HPDE6-E6E7 (cell line): ENCODE data around the gene DYNLT1.

Source experiments
- DNase-seq: peaks from one replicate; pipeline ENCODE4 v3.0.0; 2011; ENCODE audit warnings: missing footprints; ENCODE audit errors: extremely low spot score

Gene DYNLT1

DNA sequence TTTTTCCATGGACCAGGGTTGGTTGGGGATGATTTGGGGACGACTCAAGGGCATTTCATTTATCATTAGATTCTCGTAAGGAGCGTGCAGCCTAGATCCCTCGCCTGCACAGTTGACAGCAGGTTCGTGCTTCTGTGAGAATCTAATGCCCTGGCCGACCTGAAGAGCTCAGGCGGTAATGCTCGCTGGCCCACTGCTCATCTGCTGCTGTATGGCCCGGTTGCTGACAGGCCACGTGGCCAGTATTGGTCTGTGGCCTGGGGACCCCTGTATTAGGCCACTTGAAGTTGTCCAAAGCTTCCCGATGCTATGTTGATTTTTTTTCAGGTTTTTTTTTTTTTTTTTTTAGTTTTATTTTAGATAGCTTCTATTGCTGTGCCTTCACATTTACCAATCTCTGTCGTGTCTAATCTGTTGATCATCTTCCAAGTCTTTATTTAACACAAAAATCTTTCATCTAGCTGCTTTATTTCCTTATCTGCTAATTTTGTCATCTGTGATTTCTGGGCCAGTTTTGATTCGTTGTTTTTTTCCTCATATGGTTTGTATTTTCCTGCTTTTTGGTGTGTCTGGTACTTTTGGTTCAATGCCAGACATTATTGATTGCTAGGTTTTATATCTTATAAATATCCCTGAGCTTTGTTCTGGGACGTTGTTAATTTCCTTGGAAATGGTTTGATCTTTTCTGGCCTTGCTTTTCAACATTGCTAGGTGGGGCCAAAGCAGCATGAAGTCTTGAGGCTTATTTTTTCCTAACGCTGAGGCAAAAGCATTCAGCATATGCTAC is 41.1 kb downstream of the DYNLT1 start:
- no peak for DNase-seq

DNA sequence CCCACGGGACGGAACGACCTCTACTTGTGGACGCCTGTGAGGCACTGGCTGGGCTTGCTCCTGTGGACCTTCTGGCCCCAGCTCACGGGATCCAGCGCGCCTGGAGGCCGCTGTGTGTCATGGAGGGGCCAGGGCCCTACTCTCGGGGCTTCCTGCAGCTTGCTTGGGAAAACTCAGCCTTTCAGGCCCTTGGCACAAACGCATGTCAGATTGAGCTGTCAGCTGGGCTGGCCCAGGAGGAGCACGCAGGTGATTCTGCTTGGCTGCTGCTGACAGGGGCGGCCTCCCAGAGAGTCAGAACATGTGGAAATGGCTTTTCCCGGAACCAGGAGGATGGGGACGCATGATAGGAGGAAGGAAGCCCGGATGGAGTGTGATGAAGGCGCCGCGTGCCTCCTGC is 44.9 kb downstream of the DYNLT1 start:
- no peak for DNase-seq

DNA sequence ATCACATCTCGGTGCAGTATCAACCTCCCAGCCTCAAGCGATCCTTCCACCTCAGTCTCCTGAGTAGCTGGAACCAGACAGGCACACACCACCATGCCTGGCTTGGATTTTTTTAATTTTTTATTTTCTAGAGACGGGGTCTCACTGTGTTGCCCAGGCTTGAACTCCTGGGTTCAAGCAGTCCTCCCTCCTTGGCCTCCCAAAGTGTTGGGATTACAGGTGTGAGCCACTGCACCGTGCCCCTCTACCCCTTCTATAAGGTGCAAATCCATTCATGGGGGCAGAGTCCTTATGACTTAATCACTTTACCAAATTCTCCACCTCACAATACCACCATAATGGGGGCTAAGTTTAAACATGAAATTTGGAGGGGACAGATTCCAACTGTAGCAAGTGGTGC is 47.0 kb downstream of the DYNLT1 start:
- DNase-seq = no peak

DNA sequence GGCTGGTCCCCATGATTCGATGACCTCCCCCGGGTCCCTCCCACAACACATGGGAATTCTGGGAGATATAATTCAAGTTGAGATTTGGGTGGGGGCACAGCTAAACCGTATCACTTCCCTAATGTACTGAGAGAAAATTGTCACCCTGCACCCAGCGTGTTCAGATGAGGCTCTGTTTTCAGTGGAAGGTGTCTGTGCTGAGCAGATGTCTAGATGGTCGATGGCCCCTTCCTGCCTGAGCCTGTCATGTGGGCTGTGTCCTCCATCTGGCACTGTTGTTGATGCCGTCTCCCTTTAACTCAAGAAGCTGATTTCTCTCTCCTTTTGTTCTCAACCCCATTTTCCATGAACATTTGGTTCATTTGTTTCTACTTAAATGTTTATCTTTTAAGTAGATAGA is 47.7 kb downstream of the DYNLT1 start:
- no peak for DNase-seq

DNA sequence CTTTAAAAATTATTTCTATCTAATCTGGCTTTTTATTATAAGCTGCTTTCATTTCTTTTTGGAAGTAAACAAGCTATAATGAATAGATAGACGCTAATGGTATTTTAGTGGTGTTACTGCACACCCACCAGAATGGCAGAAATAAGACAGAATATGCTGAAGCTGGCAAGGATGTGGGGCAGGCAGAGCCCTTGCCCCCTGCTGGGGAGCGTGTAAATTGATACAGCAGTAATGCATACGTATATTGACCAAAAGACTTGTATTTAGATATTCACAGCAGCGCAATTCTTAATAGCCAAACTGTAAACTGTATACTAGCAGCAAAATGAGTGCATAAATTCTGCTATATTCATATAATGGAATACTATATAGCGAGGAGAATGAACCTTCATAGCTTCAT is 49.3 kb downstream of the DYNLT1 start:
- DNase-seq = no peak

DNA sequence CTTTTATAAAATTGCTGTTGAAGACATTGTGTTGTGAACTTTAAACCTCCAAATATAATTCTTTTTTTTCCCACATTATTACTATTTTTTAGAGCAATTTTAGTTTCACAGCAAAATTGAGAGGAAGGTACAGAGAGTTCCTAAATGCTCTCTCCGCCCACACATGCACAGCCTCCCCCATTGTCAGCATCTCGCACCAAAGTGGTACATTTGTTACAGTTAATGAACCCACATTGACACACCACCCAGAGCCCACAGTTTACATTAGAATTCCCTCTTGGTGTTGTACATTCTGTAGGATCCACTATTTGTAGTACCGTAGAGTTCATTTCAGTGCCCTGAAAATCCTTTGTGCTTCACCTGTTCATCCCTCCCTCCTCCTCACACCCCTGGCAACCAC is 50.9 kb downstream of the DYNLT1 start:
- DNase-seq = no peak

DNA sequence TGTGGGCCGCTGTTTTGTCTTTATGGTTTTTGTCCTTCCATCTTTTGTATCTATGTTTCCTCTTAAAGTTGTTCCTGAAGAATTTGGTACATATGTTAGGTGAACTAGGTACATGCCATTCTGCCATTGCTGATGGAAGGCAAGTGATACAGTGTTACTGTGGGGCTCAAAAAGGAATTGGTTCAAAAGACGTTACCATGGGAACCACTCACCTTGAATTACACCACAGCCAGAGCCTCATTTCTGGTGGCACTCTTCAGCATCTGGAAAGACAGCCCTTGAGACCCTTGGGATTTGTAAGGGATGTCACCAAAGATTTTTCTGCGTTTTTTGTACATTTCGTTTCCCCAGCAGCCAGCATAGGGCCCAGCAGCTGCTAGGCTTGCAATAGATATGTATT is 52.7 kb downstream of the DYNLT1 start:
- no peak for DNase-seq

DNA sequence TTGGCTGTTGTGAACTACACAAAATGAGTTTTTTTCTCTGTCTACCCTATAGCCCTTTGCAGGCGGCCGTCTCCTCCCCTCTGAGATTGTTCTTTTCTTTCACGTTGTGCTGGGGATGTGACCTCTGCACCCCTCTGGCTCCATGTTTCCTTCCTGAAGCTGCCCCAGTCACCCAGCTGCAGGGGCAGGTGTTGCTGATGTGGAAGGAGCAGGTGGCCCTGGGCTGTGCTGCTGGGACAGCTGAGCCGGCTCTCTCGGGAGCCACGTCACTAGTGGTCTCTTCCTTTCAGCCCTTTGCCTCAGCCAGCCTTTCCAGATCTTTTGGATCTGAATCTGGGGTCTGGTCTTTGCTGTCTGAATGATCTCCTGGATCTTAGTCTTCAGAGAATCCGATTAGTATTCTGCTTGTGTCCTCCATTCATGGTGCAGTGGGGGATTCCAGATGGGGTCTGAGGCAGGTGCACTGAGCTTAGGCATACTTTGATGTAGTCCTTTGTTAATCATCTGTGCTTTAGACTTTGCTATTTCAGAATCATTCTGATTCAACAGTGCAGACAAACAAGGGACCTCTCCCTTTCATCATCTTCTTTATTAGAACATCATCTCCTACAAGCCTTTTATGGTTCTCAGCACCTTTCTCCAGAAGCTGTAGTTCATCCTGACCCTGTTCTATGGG is 53.3 kb downstream of the DYNLT1 start:
- no peak for DNase-seq

DNA sequence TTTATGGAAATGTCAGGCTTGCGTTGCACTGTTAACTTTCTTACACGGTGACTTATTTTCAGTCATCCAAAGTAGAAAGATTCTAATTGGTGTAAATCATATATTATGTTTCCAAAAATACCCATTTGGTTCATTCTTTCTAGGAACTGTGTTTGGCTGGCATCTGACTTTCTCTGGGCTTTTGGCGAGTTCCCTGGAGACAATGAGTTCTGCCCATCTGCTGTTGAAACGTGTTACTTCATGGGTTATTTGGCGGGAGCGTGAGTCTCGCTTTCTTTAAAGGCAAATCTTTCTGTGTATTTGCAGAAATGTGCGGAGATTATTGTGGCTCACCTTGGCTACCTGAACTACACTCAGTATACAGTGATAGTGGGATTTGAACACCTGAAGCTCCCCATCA is 55.2 kb downstream of the DYNLT1 start:
- DNase-seq = no peak

DNA sequence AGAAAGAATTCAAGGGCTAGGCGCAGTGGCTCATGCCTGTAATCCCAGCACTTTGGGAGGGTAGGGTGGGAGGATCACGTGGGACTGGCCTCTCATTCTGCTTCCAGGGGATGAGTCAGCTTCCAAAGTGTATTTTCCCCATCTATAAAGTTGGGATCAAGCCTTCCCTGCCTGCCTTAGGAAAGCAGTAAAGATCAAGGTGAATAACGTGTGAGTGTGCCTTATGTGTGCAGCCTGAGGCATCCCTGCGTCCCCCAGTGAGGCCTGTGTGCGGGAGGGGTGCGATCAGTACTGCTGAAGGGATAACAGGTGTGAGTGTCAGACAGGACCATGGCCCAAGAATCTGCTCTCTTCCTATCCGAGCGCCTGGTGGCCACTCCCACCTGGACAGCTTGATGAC is 57.9 kb downstream of the DYNLT1 start:
- DNase-seq = no peak
